PC-9 (cell line): ENCODE measurements around the gene PTPRM. TPM values are rescaled to one million over a fixed set of nuclear protein-coding genes. Genes with fewer than 3 reads are reported as not detected.

Experiments
- BruUV-seq: library from RNA; stranded (reverse); fragments of 400-500 nt; replicated peaks from 2 replicates; lab custom pipeline; 2021; lab: Mats Ljungman, UMichigan
- CTCF ChIA-PET: fragments of 300-600 bp; sonication (Branson Sonifier 250); formaldehyde crosslinking; loops from one replicate; lab custom pipeline; 2022; ENCODE audit warnings: antibody characterized with exemption; lab: Charles Lee
- POLR2A ChIA-PET: fragments of 300-600 bp; sonication (Branson Sonifier 250); formaldehyde crosslinking; loops from one replicate; lab custom pipeline; 2022; ENCODE audit warnings: antibody characterized with exemption; ENCODE audit not compliant: unreplicated experiment; lab: Charles Lee
- DNase-seq, 2 experiments: peaks; one replicate each; pipeline versions ENCODE4 v3.0.0 to v3.0.0-alpha.2; 2015 to 2022; ENCODE audit warnings: mixed read lengths in 1 of 2
- H2AFZ ChIP-seq: fragments of 200-600 bp; sonication (generic); 2 replicates; pipeline ENCODE4 v1.8.1; 2017; ENCODE audit warnings: antibody characterized with exemption
- H3F3A ChIP-seq: fragments of 200-600 bp; sonication (generic); 2 replicates; pipeline ENCODE4 v1.8.1; 2017; ENCODE audit warnings: antibody characterized with exemption, mild to moderate bottlenecking, low read depth; ENCODE audit not compliant: insufficient read depth
- H3K27ac ChIP-seq: fragments of 200-600 bp; sonication (generic); 2 replicates; pipeline ENCODE4 v1.6.1; 2016; ENCODE audit warnings: mixed run types
- H3K27me3 ChIP-seq: fragments of 200-600 bp; sonication (generic); 2 replicates; pipeline ENCODE4 v1.6.1; 2016; ENCODE audit warnings: low read depth, mixed run types; ENCODE audit not compliant: insufficient read depth
- H3K36me3 ChIP-seq: fragments of 200-600 bp; sonication (generic); 2 replicates; pipeline ENCODE4 v1.6.1; 2016; ENCODE audit warnings: low read depth, mixed run types
- H3K4me1 ChIP-seq: fragments of 200-600 bp; sonication (generic); replicated peaks from 2 replicates; pipeline ENCODE4 v1.6.1; 2016; ENCODE audit warnings: mixed run types; ENCODE audit not compliant: insufficient read depth
- H3K4me2 ChIP-seq: fragments of 200-600 bp; sonication (generic); 2 replicates; pipeline ENCODE4 v1.6.1; 2017; ENCODE audit warnings: mixed run types
- H3K4me3 ChIP-seq: fragments of 200-600 bp; sonication (generic); 2 replicates; pipeline ENCODE4 v1.6.1; 2016; ENCODE audit warnings: mixed run types
- H3K79me2 ChIP-seq: fragments of 200-600 bp; sonication (generic); 2 replicates; pipeline ENCODE4 v1.6.1; 2017; ENCODE audit warnings: low read depth, mixed run types
- H3K9me2 ChIP-seq: fragments of 200-600 bp; sonication (generic); 2 replicates; pipeline ENCODE4 v1.8.1; 2017; ENCODE audit warnings: mild to moderate bottlenecking; ENCODE audit not compliant: insufficient read depth
- H3K9me3 ChIP-seq: fragments of 200-600 bp; sonication (generic); 2 replicates; pipeline ENCODE4 v1.8.1; 2016; ENCODE audit warnings: low read depth; ENCODE audit not compliant: insufficient read depth
- H4K20me1 ChIP-seq: fragments of 200-600 bp; sonication (generic); 2 replicates; pipeline ENCODE4 v1.8.1; 2017; ENCODE audit not compliant: insufficient read depth
- CTCF ChIP-seq: fragments of 200-600 bp; sonication (generic); conservative IDR thresholded peaks from 2 replicates; pipeline ENCODE4 v1.6.1; 2017; ENCODE audit warnings: mixed run types, antibody characterized with exemption, mild to moderate bottlenecking, moderate library complexity
- EZH2 ChIP-seq: fragments of 200-600 bp; sonication (generic); IDR thresholded peaks from 2 replicates; pipeline ENCODE4 v1.8.0; 2017; ENCODE audit warnings: antibody characterized with exemption, low read depth
- intact Hi-C: fragments of 100-400 bp; cut with micrococcal nuclease; formaldehyde crosslinking; loops from one replicate; pipeline ENCODE4 v1.10.0; 2022; ENCODE audit not compliant: unreplicated experiment
- total RNA-seq: library from RNA; stranded (reverse); gene quantifications from 2 replicates; pipeline ENCODE4 v1.2.3, GENCODE V29; 2021

PTPRM gene
- total RNA-seq, 1 experiment from 2014 or later = 32.5 TPM

- DNase-seq = no peak
- no peaks in the 10 kb centered on the region for H3K9me3 ChIP-seq
- peaks cover 10% of the 10 kb centered on the region; the same call in 1 of the 2 replicates for H3K36me3 ChIP-seq
- no peaks in the 10 kb centered on the region; the same call in 1 of the 2 replicates for H3K9me2 ChIP-seq
- CTCF ChIA-PET = no interaction called here
- intact Hi-C loops = loop anchor here (10.0 kb wide), 1 partner anchor 171 kb away; no protein-coding TSS in a partner anchor
- no peak overlapping the region for H3K27ac ChIP-seq
- no peak overlapping the region for H2AFZ ChIP-seq
- no peak overlapping the region for H3K4me2 ChIP-seq
- POLR2A ChIA-PET = interaction anchor here (0.8 kb wide), 1 partner anchor 66 kb away, joined by 3 read pairs; no protein-coding TSS in a partner anchor
- H3K4me1 ChIP-seq = peaks cover 25% of the 10 kb centered on the region
- peaks cover 2% of the 10 kb centered on the region; the same call in 1 of the 2 replicates for H3F3A ChIP-seq
- TF ChIP-seq EZH2 = no peak
- no peak for TF ChIP-seq CTCF
- H4K20me1 ChIP-seq = no peaks in the 10 kb centered on the region
- no peak overlapping the region for H3K4me3 ChIP-seq
- H3K79me2 ChIP-seq = no peaks in the 10 kb centered on the region
- H3K27me3 ChIP-seq = no peaks in the 10 kb centered on the region
- no TSS peak for BruUV-seq
These were observed 386.2 kb downstream of the PTPRM start for GRCh38 chr18:7953095-7953958.

GRCh38 chr18:7954238-7954637, 387.1 kb downstream of the PTPRM start:
- Histone ChIP-seq H3K36me3 (peaks cover 10% of the 10 kb centered on the region; the same call in 1 of the 2 replicates), H3K4me2 (no peak overlapping the region), H3K4me1 (peaks cover 34% of the 10 kb centered on the region), H3K27me3 (no peaks in the 10 kb centered on the region), H3K9me2 (no peaks in the 10 kb centered on the region; the same call in 1 of the 2 replicates), H3K27ac (no peak overlapping the region), H2AFZ (no peak overlapping the region), H4K20me1 (no peaks in the 10 kb centered on the region), H3K4me3 (no peak overlapping the region), H3K9me3 (no peaks in the 10 kb centered on the region), H3F3A (peaks cover 10% of the 10 kb centered on the region; the same call in 1 of the 2 replicates), H3K79me2 (no peaks in the 10 kb centered on the region)
- DNase-seq = no peak
- ChIA-PET CTCF (no interaction called here), POLR2A (interaction anchor here (0.7 kb wide), 1 partner anchor 336 kb away, joined by 6 read pairs; no protein-coding TSS in a partner anchor)
- TF ChIP-seq CTCF (no peak), EZH2 (no peak)
- no TSS peak for BruUV-seq
- intact Hi-C loops = loop anchor here (10.0 kb wide), 1 partner anchor 171 kb away; no protein-coding TSS in a partner anchor

- no peaks in the 10 kb centered on the region for H3K79me2 ChIP-seq
- no peaks in the 10 kb centered on the region for H3K27me3 ChIP-seq
- peaks cover 29% of the 10 kb centered on the region for H3K4me1 ChIP-seq
- no peak overlapping the region for H3K4me3 ChIP-seq
- H4K20me1 ChIP-seq = no peaks in the 10 kb centered on the region
- no TSS peak for BruUV-seq
- DNase-seq = no peak
- ChIA-PET POLR2A (interaction anchor here (0.6 kb wide), 1 partner anchor 34 kb away, joined by 5 read pairs; no protein-coding TSS in a partner anchor), CTCF (no interaction called here)
- no peaks in the 10 kb centered on the region; the same call in 1 of the 2 replicates for H3K9me2 ChIP-seq
- H3K36me3 ChIP-seq = peaks cover 10% of the 10 kb centered on the region; the same call in 1 of the 2 replicates
- peaks cover 10% of the 10 kb centered on the region; the same call in 1 of the 2 replicates for H3F3A ChIP-seq
- intact Hi-C loops = loop anchor here (10.0 kb wide), 1 partner anchor 170 kb away; no protein-coding TSS in a partner anchor
- H3K27ac ChIP-seq = no peak overlapping the region
- no peaks in the 10 kb centered on the region for H3K9me3 ChIP-seq
- no peak for TF ChIP-seq EZH2
- no peak for TF ChIP-seq CTCF
- no peak overlapping the region for H2AFZ ChIP-seq
- no peak overlapping the region for H3K4me2 ChIP-seq
These were observed 388.1 kb downstream of the PTPRM start for GRCh38 chr18:7955175-7955574.
